Hippocampal formation (tissue), 2 donors: ENCODE data around the gene RGS10.
"Not testable (repeated sequence)": the region's sequence is repeated elsewhere in the genome, so short reads cannot be mapped to it uniquely, and the experiment has no call there.

Source experiments
- DNase-seq, 2 donors: peaks; one replicate each; lab custom pipeline; 2025; lab: John Stamatoyannopoulos, UW

RGS10 gene

DNA sequence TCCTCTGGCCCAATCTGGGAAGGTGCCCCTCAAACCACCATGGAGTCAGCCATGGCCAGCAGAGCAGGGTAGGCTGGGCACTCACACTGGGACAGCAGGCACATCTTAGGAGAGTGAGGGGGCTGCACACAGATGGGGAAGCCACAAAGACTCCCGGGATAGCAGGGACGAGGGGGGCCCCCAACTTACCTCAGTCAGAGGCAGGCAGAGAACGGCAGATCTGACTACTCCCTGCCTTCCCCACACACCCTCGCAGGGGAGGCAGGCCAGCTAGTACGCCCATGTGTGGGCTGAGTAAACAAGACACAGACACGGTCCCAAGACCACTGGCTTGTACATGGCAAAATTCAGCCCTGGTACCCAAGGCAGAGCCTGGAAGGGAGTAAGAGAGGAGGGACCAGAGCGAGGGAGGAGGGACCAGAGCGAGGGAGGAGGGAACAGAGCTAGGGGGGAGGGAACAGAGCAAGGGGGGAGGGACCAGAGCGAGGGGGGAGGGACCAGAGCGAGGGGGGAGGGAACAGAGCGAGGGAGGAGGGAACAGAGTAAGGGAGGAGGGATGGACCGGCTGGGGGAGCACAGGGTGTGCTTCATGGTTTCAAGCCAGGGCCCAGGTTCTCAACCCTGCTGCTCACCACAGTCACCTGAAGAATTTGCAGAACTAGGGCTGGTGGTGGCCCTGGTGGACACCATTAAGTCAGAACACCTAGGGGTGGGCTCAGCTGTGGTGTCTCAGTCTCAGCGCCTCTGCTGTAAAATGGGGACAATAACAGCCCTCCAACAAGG lies 73.8 kb downstream of the RGS10 start:
- no peak for DNase-seq

- DNase-seq: no peak
These were observed 75.9 kb downstream of the RGS10 start for GRCh38 chr10:119466655-119467054.

DNA sequence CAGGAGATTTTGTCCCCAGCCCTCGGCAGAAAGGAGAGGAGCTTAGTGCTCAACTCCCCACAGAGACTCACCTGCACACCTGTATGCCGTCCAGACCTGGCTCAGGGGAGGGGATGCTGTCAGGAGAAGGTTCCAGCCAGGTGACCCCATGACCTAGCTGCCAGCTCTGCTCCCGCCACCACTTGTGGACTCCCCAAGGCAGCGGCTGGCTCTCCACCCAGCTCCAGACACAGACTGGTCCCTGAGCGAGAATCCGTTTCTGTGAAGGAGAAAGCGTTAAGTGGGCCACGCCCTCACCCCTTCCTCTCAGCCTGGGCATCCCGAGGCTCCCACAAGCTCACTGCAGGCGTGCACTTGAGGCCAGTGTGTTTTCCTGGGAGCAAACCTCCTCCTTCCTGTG lies 76.4 kb downstream of the RGS10 start:
- no peak for DNase-seq

- DNase-seq: no peak
These were observed 77.4 kb downstream of the RGS10 start for GRCh38 chr10:119465085-119465484.

- not testable (repeated sequence) for DNase-seq
These were observed 79.3 kb downstream of the RGS10 start for GRCh38 chr10:119463195-119463594.

- no peak for DNase-seq
These were observed 79.7 kb downstream of the RGS10 start for GRCh38 chr10:119462773-119463172.

DNA sequence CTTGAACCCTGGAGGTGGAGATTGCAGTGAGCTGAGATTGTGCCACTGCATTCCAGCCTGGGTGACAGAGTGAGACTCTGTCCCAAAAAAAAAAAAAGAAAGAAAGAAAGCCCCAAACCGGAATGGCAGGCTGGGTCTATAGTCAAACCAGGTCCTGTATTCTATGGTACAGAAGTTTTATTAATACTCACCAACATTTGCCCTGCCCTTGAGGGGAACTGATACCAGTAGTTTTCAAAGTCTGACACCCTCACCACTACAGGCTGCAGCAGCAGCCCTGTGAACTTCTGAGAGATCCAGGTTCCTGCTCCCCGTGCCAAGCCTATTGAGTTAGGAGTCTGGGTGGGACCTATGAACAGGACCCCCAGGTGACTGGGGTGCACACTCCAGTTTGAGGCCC lies 80.6 kb downstream of the RGS10 start:
- no peak for DNase-seq

DNA sequence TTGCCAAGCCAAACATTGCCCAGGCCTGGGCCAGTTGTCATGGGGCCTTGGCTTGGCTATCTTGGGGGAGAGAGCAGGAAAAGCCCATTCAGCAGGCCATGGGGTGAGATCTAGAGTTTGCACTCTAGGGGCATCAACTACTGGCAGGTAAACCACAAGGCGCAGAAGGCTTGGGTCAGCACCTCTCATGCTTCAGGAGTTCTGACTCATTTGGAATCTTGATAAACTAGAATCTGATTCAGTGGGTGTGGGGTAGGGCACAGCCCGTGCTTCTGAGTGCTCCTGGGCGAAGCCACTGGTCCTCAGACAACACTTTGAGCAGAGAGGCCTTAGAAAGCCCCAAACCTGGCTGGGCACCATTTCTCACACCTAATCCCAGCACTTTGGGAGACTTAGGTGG lies 81.1 kb downstream of the RGS10 start:
- DNase-seq: no peak

GRCh38 chr10:119460369-119461195 lies 81.9 kb downstream of the RGS10 start:
- DNase-seq: no peak

DNA sequence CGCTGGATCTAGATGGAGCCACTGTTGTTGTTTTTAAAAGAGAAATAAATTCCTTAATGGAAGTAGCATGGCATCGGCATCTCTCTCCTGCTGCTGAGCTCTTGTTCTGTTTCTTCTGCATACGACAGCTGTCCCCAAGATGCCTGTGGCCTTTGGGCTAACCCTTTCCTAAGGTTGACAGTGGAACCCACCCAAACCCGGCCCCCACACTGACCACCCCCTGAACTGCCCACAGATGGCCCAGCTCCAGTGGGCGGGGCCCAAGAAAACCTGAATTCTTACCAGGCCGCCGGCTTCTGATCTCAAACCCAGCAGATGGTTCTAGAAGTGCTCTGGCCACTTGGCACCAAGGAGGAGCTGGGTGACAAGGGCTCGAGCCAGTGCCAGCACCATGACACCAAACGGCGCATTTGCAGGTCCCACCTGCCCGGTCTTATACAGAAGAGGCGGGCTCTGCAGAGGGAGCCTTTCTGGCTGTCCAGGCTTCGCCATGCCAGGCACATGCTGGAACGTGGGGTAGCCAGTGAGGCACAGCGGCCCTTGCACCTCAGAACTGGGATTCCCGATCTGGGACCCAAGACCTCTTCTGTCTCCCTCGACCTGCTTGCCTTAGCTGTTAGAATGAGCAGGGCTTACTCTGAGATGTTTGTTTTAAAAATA lies 82.7 kb downstream of the RGS10 start:
- no peak for DNase-seq

- no peak for DNase-seq
These were observed 84.4 kb downstream of the RGS10 start for GRCh38 chr10:119457966-119458766.

- no peak for DNase-seq
These were observed 86.1 kb downstream of the RGS10 start for GRCh38 chr10:119456435-119456810.

- DNase-seq: no peak
These were observed 86.7 kb downstream of the RGS10 start for GRCh38 chr10:119455609-119456434.

- no peak for DNase-seq
These were observed 87.5 kb downstream of the RGS10 start for GRCh38 chr10:119454990-119455389.

DNA sequence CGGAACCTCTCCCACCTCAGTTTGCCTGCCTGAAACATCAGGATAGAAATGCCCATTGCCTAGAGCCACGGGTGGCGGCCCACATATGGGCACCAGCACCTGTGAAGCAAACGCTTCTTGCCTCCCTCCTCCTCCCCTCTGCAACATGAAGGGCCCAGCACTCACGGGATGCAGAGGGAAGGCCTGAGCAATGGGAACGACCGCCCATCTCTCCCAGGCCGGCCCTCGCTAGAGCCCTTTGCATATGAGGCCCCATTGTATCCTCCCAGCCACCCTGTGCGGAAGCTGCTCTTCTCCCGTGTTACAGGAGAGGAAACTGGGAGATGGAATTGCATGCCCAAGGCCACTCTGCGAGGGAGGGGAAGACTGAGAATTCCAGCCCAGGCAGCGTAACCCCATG lies 88.2 kb downstream of the RGS10 start:
- DNase-seq: no peak

GRCh38 chr10:119453313-119453712 lies 89.2 kb downstream of the RGS10 start:
- no peak for DNase-seq

GRCh38 chr10:119452396-119452795 lies 90.1 kb downstream of the RGS10 start:
- DNase-seq: no peak

GRCh38 chr10:119451300-119451896 lies 91.1 kb downstream of the RGS10 start:
- no peak for DNase-seq

DNA sequence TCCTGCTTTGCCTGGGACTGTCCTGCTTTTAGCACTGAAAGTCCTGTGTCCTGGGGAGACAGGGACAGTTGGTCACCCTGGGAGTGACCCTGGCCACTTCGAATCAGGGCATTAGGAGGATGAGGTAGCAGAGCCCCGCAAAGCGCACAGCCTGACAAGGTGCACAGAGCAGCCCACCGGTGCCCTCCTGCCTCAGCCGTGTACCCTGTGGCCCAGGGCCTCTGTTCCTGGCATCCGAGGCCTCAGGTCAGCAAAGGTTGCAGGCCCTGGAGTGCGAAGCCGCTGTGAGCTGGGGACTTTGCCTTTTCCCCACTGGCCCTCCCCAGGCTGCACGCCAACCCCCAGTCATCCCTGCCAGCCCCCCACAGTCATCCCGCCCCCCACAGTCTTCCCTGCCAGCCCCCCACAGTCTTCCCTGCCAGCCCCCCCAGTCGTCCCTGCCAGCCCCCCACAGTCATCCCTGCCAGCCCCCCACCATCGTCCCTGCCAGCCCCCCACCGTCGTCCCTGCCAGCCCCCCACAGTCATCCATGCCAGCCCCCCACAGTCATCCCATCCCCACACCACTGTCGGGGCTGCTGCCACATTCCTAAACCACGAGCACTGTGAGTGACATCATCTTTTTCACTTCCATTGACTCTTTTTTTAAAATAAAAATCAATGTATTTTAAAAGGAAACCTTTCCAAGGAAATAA lies 91.8 kb downstream of the RGS10 start:
- no peak for DNase-seq
